Measurements from ENCODE around the gene CCR6. TPM values are rescaled to one million over a fixed set of nuclear protein-coding genes. Genes with fewer than 3 reads are reported as not detected.

Gene CCR6
- total and polyA plus RNA-seq, 2 of the 8 experiments (the other 6 are each of a cell fraction or from before 2014, with no cell fraction given), result 0.06 TPM; not detected in 1

- H2AFZ ChIP-seq (ENCODE audit: low read length), result no peak overlapping the region
- no peak for FAIRE-seq
- H3K23ac ChIP-seq (ENCODE audit: insufficient read length), result no peak overlapping the region
- H3K4me1 ChIP-seq (replicated peaks in 1 of 4; ENCODE audit: control insufficient read depth in 3 of 4, insufficient read depth in 4 of 4, low read length in 3 of 4), result peaks cover 0 to 3% (median 1%) of the 10 kb centered on the region in 4 experiments; a peak in 3 of 7 replicates
- no peak overlapping the region for H3K9ac ChIP-seq (replicated peaks in 1 of 4; ENCODE audit: extremely low read depth in 1 of 4, low read depth in 3 of 4, low read length in 3 of 4)
- no peaks in the 10 kb centered on the region for H3K79me1 ChIP-seq (ENCODE audit: low read depth, low read length)
- H3K14ac ChIP-seq (ENCODE audit: insufficient read length), result no peak overlapping the region
- H3K4me2 ChIP-seq (ENCODE audit: insufficient read depth in 1 of 2, low read depth in 2 of 2, low read length in 2 of 2), result no peak overlapping the region
- H4K20me1 ChIP-seq (replicated peaks in 1 of 2; ENCODE audit: control insufficient read depth in 1 of 2, insufficient read depth in 2 of 2, low read length in 2 of 2), result no peaks in the 10 kb centered on the region
- 86% methylated on average over 11 of the region's 11 CpGs; no CpG with 5 or more reads in 1 of the 2 experiments for WGBS, 2 experiments (ENCODE audit: extremely low coverage in 1 of 2, insufficient coverage in 1 of 2, insufficient read length in 1 of 2, insufficient replicate concordance in 2 of 2, low coverage in 1 of 2, low lambda C conversion rate in 2 of 2, missing lambda C conversion rate in 1 of 2)
- H4K8ac ChIP-seq (ENCODE audit: extremely low read depth, insufficient read depth, low read length), result no peak overlapping the region
- H2BK120ac ChIP-seq (replicated peaks; ENCODE audit: low read depth, low read length), result no peak overlapping the region
- CTCF ChIA-PET (ENCODE audit: partially characterized antibody), result interaction anchor here (0.8 kb wide), 1 partner anchor 11 kb away, joined by 3 read pairs; no protein-coding TSS in a partner anchor
- H2AK5ac ChIP-seq (ENCODE audit: low read depth, low read length), result no peak overlapping the region
- H2BK20ac ChIP-seq (ENCODE audit: low read length), result no peak overlapping the region
- no peaks in the 10 kb centered on the region for H3K36me3 ChIP-seq (ENCODE audit: control insufficient read depth in 2 of 4, insufficient read depth in 4 of 4, low read length in 3 of 4)
- H3K4ac ChIP-seq (replicated peaks; ENCODE audit: insufficient read length, low read depth, low read length), result no peak overlapping the region
- POLR2A ChIA-PET (ENCODE audit: partially characterized antibody), result no interaction called here
- no peak overlapping the region for H3K18ac ChIP-seq (ENCODE audit: extremely low read depth, low read length)
- H4K91ac ChIP-seq (replicated peaks; ENCODE audit: insufficient read length, low read length), result no peak overlapping the region
- H3K27ac ChIP-seq (ENCODE audit: low read depth, low read length), result no peak overlapping the region
- H3K9me3 ChIP-seq (ENCODE audit: insufficient read depth in 2 of 2, low read depth in 1 of 2, low read length in 1 of 2), result no peaks in the 10 kb centered on the region
- no peaks in the 10 kb centered on the region for H3K23me2 ChIP-seq (ENCODE audit: low read depth, low read length)
- no peak overlapping the region for H4K5ac ChIP-seq (ENCODE audit: insufficient read length, low read depth, low read length)
- H2BK15ac ChIP-seq (ENCODE audit: low read length), result no peak overlapping the region
- no peak for DNase-seq (ENCODE audit: low read depth in 1 of 2, low spot score in 2 of 2)
- no peak overlapping the region for H3K4me3 ChIP-seq (ENCODE audit: extremely low read depth in 1 of 4, insufficient read depth in 2 of 4, low read depth in 3 of 4, low read length in 4 of 4)
- H3K27me3 ChIP-seq (replicated peaks in 1 of 4; ENCODE audit: control insufficient read depth in 3 of 4, extremely low read depth in 1 of 4, insufficient read depth in 3 of 4, low read length in 3 of 4), result peaks cover 0 to 1% (median 0%) of the 10 kb centered on the region in 4 experiments; a peak in 1 of 7 replicates
- no peak overlapping the region for H2BK12ac ChIP-seq (ENCODE audit: low read depth, low read length)
- H2BK5ac ChIP-seq (ENCODE audit: low read depth, low read length), result no peak overlapping the region
- H3K79me2 ChIP-seq (ENCODE audit: control insufficient read depth in 1 of 2, insufficient read depth in 2 of 2, low read length in 2 of 2), result no peaks in the 10 kb centered on the region
- no peak overlapping the region for H3K56ac ChIP-seq (replicated peaks; ENCODE audit: insufficient read length, low read depth, low read length)
Observed at GRCh38 chr6:167103041-167103891, 19.6 kb upstream of the CCR6 start.

All from H1 (cell line).